ENCODE measurements around the gene CALR. TPM values are rescaled to one million over a fixed set of nuclear protein-coding genes. Genes with fewer than 3 reads are reported as not detected.

The CALR gene
- 471 TPM for total RNA-seq

GRCh38 chr19:12937927-12938778, at the start of gene CALR:
TSS of gene CALR (plus strand) at chr19:12938609. CDS start at chr19:12938680, 71 bp downstream.

GRCh38 chr19:12890787-12891552, 47.4 kb upstream of the CALR start, which contains the start of gene GCDH:
TSS of gene GCDH (plus strand) at chr19:12891160. CDS start at chr19:12891305, 145 bp downstream.

GRCh38 chr19:12933287-12934072, 4.9 kb upstream of the CALR start, which contains the start of gene FARSA:
TSS of gene FARSA (minus strand) at chr19:12933711. CDS start at chr19:12933696, 15 bp downstream.

GRCh38 chr19:12945479-12946091, 7.2 kb downstream of the CALR start, which contains the start of gene RAD23A:
TSS of gene RAD23A (plus strand) at chr19:12945862. CDS start at chr19:12945949, 87 bp downstream.

GRCh38 chr19:12956446-12957388, 18.3 kb downstream of the CALR start, which contains the start of gene GADD45GIP1:
TSS of gene GADD45GIP1 (minus strand) at chr19:12957223. CDS start at chr19:12957212, 11 bp downstream.

GRCh38 chr19:12969292-12969988, 31.0 kb downstream of the CALR start, which contains the start of gene DAND5:
TSS of gene DAND5 (plus strand) at chr19:12969576. CDS start at chr19:12969661, 85 bp downstream.

Other genes with a start within 250 kb of the CALR start
- 7.8 TPM for gene FBXW9, start 242.0 kb upstream of the CALR start, total RNA-seq
- 92.0 TPM for gene TNPO2, start 214.7 kb upstream of the CALR start, total RNA-seq
- gene TRIR, start 203.9 kb upstream of the CALR start, total RNA-seq = 144 TPM
- 49.4 TPM for gene GET3, start 201.1 kb upstream of the CALR start, total RNA-seq
- 0.55 TPM for gene BEST2, start 186.8 kb upstream of the CALR start, total RNA-seq
- gene HOOK2, start 163.1 kb upstream of the CALR start, total RNA-seq = 33.5 TPM
- gene JUNB, start 147.1 kb upstream of the CALR start, total RNA-seq = 194 TPM
- 290 TPM for gene PRDX2, start 136.8 kb upstream of the CALR start, total RNA-seq
- gene THSD8, start 136.5 kb upstream of the CALR start, total RNA-seq = not detected
- 20.2 TPM for gene RNASEH2A, start 132.0 kb upstream of the CALR start, total RNA-seq
- gene RTBDN, start 104.0 kb upstream of the CALR start, total RNA-seq = 8.6 TPM
- gene MAST1, start 100.1 kb upstream of the CALR start, total RNA-seq = 23.3 TPM
- 15.1 TPM for gene DNASE2, start 57.2 kb upstream of the CALR start, total RNA-seq
- gene KLF1, start 51.4 kb upstream of the CALR start, total RNA-seq = 2.1 TPM
- 59.3 TPM for gene GCDH, start 47.4 kb upstream of the CALR start, total RNA-seq
- gene SYCE2, start 19.3 kb upstream of the CALR start, total RNA-seq = not detected
- 41.6 TPM for gene FARSA, start 4.9 kb upstream of the CALR start, total RNA-seq
- 75.9 TPM for gene RAD23A, start 7.3 kb downstream of the CALR start, total RNA-seq
- gene GADD45GIP1, start 18.6 kb downstream of the CALR start, total RNA-seq = 16.8 TPM
- 5.2 TPM for gene DAND5, start 31.0 kb downstream of the CALR start, total RNA-seq
- gene NFIX, start 56.9 kb downstream of the CALR start, total RNA-seq = 122 TPM
- 6.2 TPM for gene LYL1, start 164.2 kb downstream of the CALR start, total RNA-seq
- 30.1 TPM for gene TRMT1, start 178.1 kb downstream of the CALR start, total RNA-seq
- 18.8 TPM for gene NACC1, start 179.7 kb downstream of the CALR start, total RNA-seq
- gene STX10, start 211.8 kb downstream of the CALR start, total RNA-seq = 50.3 TPM
- gene IER2, start 211.8 kb downstream of the CALR start, total RNA-seq = 40.2 TPM

Data from camera-type eye (tissue), 1 donor.